ENCODE results near the gene ADAM29.
"Not testable (repeated sequence)": the region's sequence is repeated elsewhere in the genome, so short reads cannot be mapped to it uniquely, and the experiment has no call there.

The ADAM29 gene

GRCh38 chr4:174946246-174946645 lies 28.1 kb downstream of the ADAM29 start:
- DNase-seq (ENCODE audit: insufficient read length, low spot score): no peak
- FAIRE-seq: no peak

GRCh38 chr4:174948826-174949225 lies 30.7 kb downstream of the ADAM29 start:
- FAIRE-seq (no peak), DNase-seq (ENCODE audit: insufficient read length, low spot score) (no peak)

GRCh38 chr4:174972911-174973310 lies 54.8 kb downstream of the ADAM29 start:
- no peak for FAIRE-seq
- DNase-seq (ENCODE audit: insufficient read length, low spot score): no peak

GRCh38 chr4:174973336-174973735 lies 55.2 kb downstream of the ADAM29 start:
- DNase-seq (ENCODE audit: insufficient read length, low spot score): no peak
- FAIRE-seq: no peak

- FAIRE-seq (no peak), DNase-seq (ENCODE audit: insufficient read length, low spot score) (no peak)
Observed at GRCh38 chr4:174983128-174983750, 65.1 kb downstream of the ADAM29 start.

GRCh38 chr4:174983870-174984269 lies 65.7 kb downstream of the ADAM29 start:
- DNase-seq (ENCODE audit: insufficient read length, low spot score); FAIRE-seq: not testable (repeated sequence)

- FAIRE-seq (no peak), DNase-seq (ENCODE audit: insufficient read length, low spot score) (no peak)
Observed at GRCh38 chr4:174989791-174990190, 71.6 kb downstream of the ADAM29 start.

GRCh38 chr4:174993916-174994315 lies 75.8 kb downstream of the ADAM29 start:
- no peak for FAIRE-seq
- no peak for DNase-seq (ENCODE audit: insufficient read length, low spot score)

- no peak for FAIRE-seq
- no peak for DNase-seq (ENCODE audit: insufficient read length, low spot score)
Observed at GRCh38 chr4:174996079-174996478, 77.9 kb downstream of the ADAM29 start.

GRCh38 chr4:174999407-174999806 lies 81.2 kb downstream of the ADAM29 start:
- DNase-seq (ENCODE audit: insufficient read length, low spot score) (no peak), FAIRE-seq (peak; percentile 72)

- DNase-seq (ENCODE audit: insufficient read length, low spot score): no peak
- no peak for FAIRE-seq
Observed at GRCh38 chr4:175017751-175018150, 99.6 kb downstream of the ADAM29 start.

GRCh38 chr4:175019447-175019846 lies 101.3 kb downstream of the ADAM29 start:
- not testable (repeated sequence) for DNase-seq (ENCODE audit: insufficient read length, low spot score); FAIRE-seq
